ENCODE results near the gene CCDC171.
"Not testable (repeated sequence)": the region's sequence is repeated elsewhere in the genome, so short reads cannot be mapped to it uniquely, and the experiment has no call there.

Gene CCDC171

DNA sequence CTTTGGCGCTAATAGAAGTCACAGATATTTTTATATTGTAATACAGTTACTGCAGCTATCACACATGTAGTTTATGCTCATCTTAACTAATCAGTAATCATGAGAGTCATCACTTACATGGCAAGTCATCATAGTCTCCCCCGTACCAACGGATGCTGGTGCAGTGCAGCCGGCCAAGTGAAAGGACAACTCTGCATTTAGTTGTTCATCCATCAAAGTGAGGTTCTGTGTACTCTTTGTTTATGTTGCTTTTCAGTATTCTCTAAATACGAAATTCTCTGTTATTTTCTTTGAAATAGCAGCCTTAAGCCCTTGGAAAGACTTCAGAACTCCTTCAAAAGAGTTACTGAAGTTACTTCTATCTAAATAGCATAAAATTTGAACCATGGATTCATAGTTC lies 216.7 kb downstream of the CCDC171 start:
- DNase-seq: no peak

DNA sequence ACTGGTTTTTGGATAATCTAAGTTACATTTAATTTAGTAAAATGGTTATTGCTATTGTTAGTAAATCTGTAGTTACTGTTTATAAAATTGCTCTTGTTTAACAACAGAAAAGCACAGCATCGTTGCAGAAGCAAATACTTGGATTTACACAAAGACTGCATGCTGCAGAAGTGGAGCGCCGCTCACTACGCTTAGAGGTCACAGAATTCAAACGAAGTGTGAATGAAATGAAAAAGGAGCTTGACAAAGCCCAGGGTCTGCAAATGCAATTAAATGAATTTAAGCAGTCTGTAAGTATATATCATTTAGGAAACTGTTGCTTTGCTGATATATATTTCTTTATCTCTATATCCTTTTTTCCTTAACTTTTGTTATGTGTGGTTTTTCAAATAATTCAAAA lies 226.0 kb downstream of the CCDC171 start:
- DNase-seq: no peak

DNA sequence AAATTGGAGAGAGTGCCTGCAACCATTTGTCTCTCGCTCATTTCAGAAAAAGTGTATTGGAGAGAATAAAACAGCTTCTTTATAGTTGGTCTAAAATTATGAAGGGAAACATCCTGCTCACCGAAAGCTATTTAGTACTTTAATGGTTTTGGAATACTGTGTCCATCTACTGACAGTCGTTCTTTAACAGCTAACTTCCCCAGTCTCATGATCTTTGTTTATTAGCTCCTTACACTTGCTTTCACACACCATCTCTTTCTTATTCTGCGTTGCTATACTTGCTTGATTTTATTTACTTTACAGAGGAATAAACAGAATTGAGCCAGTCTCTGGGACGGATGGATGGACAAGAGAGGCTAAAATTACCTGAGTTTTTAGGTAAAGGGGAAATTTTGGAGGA lies 229.3 kb downstream of the CCDC171 start:
- DNase-seq: no peak

DNA sequence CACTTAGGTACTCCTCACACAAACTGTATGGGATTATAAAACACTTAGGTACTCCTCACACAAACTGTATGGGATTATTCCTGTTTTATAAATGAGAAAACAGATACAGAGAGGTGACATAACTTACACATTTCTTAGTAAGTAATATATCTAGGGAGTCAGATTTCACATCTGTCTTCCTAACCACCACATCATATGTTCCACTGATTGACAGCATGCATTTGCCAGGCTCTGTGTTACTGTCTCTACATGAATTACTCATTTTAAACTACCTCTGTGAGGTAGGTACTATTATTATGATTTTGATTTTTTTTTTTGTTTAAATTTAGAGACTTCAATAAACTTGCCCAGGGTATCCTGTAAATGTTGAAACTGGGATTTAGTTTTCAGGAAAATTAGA lies 232.7 kb downstream of the CCDC171 start:
- no peak for DNase-seq

DNA sequence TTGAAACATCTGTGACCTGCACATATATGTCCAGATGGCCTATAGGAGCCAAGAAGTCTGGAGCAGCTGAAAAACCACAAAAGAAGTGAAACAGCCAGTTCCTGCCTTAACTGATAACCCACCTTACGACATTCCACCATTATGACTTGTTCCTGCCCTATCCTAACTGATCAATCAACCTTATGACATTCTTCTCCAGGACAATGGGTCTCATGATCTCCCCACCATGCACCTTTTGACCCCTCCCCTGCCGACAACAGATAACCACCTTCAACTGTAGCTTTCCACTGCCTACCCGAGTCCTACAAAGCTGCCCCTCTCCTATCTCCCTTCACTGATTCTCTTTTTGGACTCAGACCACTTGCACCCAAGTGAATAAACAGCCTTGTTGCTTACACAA lies 233.8 kb downstream of the CCDC171 start:
- no peak for DNase-seq

DNA sequence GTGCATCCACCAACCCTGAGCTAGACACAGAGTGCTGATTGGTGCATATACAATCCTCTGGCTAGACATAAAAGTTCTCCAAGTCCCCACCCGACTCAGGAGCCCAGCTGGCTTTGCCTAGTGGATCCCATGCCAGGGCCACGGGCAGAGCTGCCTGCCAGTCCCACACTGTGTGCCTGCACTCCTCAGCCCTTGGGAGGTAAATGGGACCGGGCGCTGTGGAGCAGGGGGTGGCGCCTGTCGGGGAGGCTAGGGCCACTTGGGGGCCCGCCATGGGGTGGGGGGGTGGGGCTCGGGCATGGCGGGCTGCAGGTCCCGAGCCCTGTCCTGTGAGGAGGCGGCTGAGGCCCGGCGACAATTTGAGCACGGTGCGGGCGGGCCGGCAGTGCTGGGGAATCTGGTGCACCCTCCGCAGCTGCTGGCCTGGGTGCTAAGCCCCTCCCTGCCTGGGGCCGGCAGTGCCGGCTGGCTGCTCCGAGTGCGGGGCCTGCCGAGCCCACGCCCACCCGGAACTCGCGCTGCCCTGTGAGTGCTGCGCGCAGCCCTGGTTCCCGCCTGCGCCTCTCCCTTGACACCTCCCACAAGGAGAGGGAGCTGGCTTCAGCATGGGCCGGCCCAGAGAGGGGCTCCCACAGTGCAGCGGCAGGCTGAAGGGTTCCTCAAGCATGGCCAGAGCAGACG lies 257.5 kb downstream of the CCDC171 start:
- DNase-seq: not testable (repeated sequence)

DNA sequence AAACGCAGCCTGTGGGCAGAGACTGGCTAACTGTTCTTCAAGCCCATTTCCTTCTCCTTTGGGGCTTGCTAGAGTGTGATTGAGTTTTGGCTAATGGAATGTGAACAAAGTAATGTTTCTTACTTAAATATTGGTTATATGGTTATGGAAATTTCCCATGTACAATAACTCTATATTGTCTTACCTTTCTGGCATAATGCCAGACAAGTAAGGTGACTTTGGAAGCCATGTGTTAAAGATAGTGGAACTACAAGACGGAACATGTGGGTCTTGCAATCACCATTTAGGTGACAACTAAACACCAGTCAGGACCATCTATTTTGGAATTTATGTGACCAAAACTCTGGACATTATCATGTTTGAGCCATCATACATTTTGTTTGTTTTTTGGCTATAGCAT lies 260.2 kb downstream of the CCDC171 start:
- DNase-seq: no peak

DNA sequence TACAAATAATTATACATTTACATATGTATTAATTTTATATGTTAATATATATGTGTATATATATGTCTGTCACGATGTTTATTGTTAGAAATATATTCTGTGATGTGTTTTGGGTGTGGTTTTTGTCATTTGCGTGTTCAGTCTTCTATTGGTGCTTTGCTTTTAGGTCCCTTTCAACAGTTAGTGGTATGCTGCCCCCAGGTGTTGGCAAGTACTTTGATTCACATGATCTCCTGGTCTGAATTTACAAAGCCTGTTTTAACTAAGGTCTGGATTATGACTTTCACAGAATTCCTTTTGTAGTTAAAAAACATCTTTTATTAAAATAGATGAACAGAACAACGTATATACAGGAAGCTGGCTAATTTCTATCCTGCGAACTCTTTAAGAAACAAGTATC lies 271.5 kb downstream of the CCDC171 start:
- no peak for DNase-seq

DNA sequence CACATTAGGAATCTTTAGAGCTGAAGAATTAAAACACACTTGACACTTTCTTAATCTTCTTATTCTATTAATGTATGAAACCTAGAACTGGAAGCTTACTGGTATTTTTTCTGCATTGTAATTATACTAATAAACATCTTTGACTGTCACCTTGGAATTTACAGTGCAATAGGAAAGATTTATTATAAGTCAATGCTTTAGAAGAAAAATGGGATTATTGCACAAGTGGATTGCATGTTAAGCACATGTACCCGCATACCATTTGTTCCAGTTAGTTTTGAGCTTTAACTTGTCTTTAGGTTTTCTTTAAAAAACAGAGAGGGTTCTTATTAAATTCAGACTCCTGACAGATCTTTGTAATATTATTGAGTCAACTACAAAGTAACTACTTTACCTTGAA lies 278.5 kb downstream of the CCDC171 start:
- no peak for DNase-seq

DNA sequence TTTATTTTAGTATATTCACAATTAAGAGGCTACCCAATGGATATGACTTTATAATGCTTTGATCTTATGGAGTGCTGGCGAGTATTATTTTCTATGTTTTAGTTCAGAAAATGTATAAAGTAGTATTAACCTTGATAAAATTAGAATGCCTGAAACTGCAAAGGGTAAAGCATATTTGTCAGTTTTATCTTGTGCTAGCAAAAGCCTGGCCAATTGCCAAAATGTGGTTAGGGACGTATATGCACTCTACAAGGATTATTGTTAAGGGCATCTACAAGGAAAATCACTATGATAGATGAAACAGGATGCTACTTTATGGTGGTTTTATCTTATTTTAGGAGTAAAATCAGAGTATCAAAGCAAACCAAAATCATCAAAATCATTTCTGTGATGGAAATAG lies 281.7 kb downstream of the CCDC171 start:
- no peak for DNase-seq

DNA sequence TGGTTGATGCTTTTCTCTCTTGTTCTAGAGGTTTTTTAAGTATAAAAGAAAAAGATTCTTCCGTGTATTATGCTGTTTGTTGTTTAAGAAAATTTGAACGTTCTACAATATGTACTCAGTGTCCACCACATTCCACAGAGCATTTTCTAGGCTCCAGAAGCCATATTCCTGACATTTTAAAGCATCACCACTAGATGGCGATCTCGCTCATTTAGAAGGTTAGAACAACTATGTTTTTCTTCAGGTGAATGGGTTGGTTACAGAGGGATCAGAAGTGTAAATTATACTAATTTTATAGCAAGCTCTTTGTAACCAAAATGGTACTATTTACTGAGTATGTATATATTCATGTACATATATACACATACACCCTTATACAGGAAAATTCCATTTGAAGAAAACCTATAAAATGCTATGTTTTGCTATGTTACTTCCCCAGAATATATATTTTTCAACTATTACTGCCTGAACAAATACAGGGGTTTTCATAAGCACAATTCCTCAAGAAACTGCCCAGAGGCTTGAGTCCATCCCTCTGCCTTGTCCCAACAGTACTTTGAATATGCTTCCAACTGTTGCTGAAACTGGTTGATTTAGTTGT lies 284.3 kb downstream of the CCDC171 start:
- no peak for DNase-seq

DNA sequence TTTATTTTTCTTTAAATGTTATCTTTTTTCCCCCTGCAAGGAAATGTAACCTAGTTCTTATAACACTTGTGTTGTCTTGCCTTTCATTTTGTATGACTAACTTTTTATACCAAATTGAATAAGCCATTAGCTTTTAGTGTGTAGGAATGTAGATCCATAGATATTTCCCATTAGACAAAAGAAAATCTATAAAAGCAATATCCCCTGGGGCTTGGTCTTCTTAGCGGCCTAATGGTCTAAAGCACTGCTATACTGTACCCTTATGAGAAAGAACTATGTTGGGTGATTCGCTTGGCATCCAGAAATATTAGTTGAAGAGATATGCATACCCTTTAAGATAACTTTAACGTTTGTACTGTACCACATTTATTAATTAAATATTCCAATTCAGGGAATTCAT lies 289.2 kb downstream of the CCDC171 start:
- DNase-seq: no peak

DNA sequence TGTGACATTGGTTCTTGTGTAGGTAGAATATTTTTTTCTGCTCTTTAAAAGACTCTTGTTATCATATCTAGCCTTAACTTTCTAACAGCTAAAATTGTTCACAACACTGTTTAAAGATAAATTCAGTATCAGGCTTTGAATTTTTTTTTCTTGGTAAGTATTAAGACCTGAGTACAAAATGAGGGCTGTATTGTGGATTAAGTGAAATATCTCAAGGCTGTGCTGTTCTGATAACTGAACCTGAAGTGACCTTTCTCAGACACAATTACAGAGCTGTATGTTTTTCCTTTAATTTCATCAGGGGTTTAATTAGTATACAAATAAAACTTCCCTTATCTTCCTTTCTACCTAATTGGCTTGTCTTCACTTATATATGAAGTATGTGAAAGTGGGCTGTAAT lies 290.5 kb downstream of the CCDC171 start:
- DNase-seq: no peak

DNA sequence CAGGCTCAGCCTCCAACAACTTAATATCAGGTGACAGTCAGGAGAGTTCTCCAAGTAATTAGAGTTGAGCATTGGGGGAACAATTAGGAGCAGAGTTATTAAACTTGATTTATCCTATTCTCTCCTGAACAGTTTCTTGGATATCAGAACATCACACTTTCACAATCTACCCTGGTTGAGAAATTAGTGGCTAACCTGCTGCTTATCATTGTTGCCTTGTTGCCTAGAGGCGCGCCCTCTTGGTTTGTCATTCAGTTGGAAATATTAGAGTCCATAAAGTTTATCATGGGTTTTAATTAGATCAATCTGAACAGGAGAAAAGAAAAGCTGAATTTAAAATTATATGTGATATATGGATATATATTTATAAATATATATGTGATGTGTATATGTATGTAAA lies 291.1 kb downstream of the CCDC171 start:
- no peak for DNase-seq

DNA sequence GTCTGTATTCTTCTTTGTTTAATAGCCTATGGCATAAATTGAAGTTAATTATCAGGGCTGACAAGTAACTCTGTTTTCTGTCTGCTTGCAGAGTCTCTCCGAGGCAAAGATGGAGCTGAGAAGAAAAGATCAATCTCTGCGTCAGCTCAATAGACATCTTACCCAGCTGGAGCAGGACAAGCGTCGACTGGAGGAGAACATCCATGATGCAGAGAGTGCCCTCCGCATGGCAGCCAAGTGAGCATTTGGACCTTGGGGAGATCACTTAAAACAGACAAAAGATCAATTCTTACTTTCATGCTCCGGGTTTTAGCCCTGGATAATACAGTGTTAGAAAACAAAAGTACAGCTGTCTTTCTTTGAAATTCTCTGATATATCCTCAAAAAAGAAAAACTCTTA lies 293.8 kb downstream of the CCDC171 start:
- DNase-seq: no peak

DNA sequence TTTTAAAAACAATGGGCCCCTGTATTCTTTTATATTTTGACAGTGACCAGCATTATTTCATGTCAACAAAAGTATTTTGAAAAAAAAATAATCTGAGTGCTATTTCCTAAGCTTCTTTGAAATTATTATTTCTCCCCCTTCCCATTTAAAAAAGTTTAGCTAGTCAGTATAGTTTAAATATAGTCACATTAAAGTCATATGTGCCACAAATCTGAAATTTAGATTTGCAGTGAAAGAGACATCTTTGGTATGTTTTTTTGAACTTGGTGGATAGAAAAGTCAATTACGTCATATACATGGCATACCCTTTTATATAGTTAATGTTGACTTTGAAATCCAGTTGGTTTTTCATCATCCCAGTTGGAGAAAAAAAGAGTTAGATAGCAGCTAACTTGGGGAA lies 297.0 kb downstream of the CCDC171 start:
- DNase-seq: no peak

DNA sequence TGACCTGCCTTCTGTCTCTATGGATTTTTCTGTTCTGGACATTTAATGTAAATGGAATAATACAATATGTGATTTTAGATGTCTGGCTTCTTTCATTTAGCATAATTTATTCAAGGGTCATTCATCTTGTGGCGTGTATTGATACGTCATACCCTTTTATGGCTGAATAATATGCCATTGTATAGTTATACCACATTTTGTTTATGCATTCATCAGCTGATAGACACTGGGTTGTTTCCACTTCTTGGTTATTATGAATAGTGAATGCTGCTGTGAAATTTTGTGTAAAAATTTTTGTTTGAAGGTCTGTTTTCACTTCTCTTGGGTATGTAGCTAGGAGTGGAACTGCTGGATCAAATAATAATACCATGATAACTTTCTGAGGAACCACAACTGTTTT lies 298.9 kb downstream of the CCDC171 start:
- no peak for DNase-seq

DNA sequence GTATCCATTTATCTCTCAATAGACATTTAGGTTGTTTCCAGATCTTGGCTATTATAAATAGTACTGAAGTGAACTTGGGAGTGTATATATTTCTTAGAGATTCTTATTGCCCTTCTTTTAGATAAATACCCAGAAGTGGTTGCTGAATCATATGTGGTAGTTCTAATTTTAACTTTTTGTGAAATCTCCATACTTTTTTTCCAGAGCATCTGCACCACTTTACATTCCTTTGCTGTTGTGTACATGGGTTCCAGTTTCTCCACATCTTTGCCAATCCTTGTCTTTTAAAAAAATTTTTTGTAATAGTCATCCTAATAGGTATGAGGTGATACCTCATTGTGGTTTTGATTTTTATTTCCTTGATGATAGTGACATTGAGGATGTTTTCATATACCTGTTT lies 303.7 kb downstream of the CCDC171 start:
- DNase-seq: no peak

DNA sequence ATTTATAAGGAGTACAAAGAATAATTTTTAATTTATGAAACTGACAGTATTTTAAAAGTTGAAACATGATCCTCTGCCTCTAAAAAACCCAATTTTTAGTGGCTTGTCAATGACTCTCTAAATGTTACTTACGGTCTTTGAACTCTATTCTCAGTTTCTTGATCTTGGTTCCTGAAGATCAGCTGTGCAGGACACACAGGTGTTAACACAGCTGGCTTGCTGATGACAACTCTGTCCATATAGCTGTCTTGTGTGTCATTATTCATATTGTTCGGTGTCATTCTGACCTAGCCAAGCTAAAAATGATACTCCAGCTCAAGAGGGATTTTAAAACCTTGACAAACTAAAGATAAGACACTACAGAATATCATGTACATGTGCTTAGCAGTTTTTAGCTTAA lies 314.5 kb downstream of the CCDC171 start:
- DNase-seq: no peak

DNA sequence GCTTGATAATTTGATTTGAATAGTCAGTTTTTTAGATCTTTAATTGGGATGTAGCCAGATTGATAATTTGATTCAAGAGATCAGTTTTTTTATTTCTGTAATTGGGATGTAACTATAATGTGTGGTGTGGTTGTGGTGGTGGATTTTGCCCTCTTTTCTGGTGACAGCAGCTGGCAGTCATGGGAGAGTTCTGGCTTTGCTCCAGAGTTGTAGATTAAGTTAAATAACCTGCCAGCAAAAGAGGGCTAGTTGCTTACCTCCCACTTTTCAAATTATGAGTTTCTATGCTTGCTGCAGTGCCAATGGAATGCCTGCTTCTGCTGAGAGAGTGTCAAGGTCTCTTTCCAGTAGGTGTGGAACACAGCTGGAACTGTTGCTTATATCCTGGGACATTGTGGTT lies 315.1 kb downstream of the CCDC171 start:
- no peak for DNase-seq

DNA sequence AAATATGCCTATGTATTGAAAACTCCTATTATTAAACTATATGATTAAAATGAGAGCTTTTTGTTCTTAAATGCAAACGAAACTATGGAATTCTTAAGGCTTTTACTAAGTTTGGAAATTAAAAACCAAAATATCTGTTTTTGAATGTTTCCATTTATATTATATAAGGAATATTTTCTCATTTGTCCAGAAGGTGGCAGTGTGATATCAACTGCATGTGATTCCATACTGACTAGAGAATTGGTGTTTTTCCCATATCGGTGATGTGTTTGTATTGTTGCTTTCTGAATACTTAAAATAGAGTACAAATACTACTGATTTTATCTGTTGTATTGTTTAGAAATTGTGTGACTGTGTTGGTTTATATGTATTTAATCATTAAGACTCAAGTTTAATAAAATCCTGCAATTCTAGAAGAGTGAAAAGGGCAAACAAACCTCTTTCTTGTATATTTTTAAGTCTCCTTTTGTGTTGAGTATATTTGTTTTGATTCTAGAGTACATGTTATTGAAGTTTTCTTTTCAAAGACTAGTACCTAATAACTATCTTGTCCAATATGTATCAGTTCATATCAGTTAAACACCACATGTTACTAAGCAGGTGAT lies 320.8 kb downstream of the CCDC171 start:
- no peak for DNase-seq

DNA sequence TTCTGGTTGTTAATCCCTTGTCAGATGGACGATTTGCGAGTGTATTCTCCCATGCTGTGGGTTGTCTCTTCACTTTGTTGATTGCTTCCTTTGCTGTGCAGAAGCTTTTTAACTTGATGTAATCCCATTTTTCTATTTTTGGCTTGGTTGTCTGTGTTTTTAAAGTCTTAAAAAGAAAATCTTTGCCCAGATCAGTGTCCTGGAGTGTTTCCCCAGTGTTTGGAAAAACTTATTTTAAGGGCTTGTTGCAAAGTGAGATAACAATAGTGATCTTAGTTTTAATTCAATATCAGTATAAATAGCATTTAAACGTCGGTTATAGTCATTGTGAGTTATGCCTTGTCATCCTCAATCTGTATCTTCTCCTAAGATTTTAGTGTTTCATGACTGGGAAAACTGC lies 329.5 kb downstream of the CCDC171 start:
- DNase-seq: no peak

DNA sequence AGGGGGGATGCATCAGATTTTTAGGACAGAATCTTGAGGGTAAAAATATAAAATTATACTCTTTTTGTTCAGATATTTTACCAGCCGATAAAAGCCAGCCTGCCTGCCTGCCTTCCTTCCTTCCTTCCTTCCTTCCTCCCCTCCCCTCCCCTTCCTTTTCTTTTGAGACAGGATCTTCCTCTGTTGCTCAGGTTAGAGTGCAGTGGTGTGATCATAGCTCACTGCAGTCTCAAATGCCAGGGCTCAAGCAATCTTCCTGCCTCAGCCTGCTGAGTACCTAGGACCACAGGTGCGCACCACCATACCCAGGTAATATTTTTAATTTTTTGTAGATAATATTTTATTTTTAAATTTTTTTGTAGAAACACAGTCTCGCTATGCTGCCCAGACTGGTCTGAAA lies 330.0 kb downstream of the CCDC171 start:
- DNase-seq: no peak

DNA sequence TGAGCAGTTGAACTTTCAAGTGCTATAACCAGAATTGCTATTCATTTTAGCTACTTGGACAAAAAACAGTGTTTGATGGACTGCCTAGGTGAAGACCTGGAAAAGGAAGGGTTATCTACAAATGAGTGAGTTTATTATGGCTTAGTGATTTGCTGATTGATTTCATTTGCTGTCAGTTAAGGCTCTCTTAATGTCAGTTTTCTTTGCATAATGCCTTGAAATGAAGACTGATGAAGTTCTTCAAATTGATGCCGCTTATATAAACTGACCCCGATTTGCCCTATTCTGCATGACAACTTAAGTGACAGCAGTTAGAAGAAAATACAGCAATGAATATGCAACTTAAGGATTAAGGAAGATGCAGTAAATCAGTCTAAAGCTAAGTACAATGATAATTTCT lies 332.6 kb downstream of the CCDC171 start:
- no peak for DNase-seq

DNA sequence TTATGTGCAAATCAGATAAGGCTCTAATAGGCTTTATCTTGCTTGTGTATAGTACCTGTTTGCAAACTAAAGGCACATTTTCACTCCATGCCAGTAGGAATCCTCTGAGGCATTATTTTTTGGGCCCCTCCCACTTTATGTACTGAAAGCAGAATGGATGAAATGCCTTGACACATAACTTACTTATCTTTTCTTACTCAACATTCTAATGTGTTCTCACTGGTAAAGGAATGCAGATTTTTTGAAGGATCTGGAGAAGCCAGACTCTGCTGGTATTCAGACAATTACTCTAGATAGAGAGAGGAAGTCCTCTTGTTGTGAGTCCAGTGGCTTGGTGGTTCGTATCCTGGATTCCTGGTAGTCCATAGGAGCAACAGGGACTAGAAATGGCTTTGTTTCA lies 336.7 kb downstream of the CCDC171 start:
- DNase-seq: no peak

Measured in CD4-positive, alpha-beta T cell treated with Interleukin-15 for 1 hour (primary cell).